CD4-positive, alpha-beta T cell (primary cell): ENCODE data around the gene NEK3. TPM values are rescaled to one million over a fixed set of nuclear protein-coding genes. Genes with fewer than 3 reads are reported as not detected.
"Not testable (repeated sequence)": the region's sequence is repeated elsewhere in the genome, so short reads cannot be mapped to it uniquely, and the experiment has no call there.

Source experiments
- ATAC-seq: fragments of 200-7000 bp; cut with Tn5 transposase; one replicate; pipeline ENCODE4 v1.10.0; 2022; ENCODE audit warnings: mild to moderate bottlenecking; ENCODE audit not compliant: poor library complexity
- CTCF ChIA-PET: fragments of 350-600 bp; sonication (Branson Sonifier 250); formaldehyde crosslinking; loops from one replicate; lab custom pipeline; 2021; ENCODE audit warnings: antibody characterized with exemption, inconsistent platforms; lab: Charles Lee
- POLR2A ChIA-PET: fragments of 350-600 bp; sonication (Branson Sonifier 250); formaldehyde crosslinking; loops from one replicate; lab custom pipeline; 2021; ENCODE audit warnings: antibody characterized with exemption, inconsistent platforms; lab: Charles Lee
- DNase-seq, 14 experiments: peaks; one replicate each; pipeline ENCODE4 v3.0.0-alpha.2; 2013 to 2020; ENCODE audit warnings: mixed read lengths in 2 of 14
- H3K27ac ChIP-seq, 2 donors: one replicate each; pipeline versions ENCODE4 v1.5.1 to v1.7.0; 2013; ENCODE audit warnings: low read length in 2 of 2, low read depth in 1 of 2, mild to moderate bottlenecking in 1 of 2
- H3K27me3 ChIP-seq, 2 experiments: 1 replicate in 1 of 2; 2 replicates in 1 of 2; pipeline versions ENCODE4 v1.6.1 to v1.7.0; 2013; ENCODE audit warnings: low read length in 2 of 2, control low read depth in 1 of 2, mild to moderate bottlenecking in 1 of 2, moderate library complexity in 1 of 2; ENCODE audit not compliant: insufficient read depth in 2 of 2, control insufficient read depth in 1 of 2
- H3K36me3 ChIP-seq: one replicate; pipeline ENCODE4 v1.6.1; 2013; ENCODE audit warnings: low read length, control low read depth; ENCODE audit not compliant: insufficient read depth
- H3K4me1 ChIP-seq: one replicate; pipeline ENCODE4 v1.6.1; 2013; ENCODE audit warnings: low read length, control low read depth; ENCODE audit not compliant: insufficient read depth
- H3K4me3 ChIP-seq: one replicate; pipeline ENCODE4 v1.5.1; 2013; ENCODE audit warnings: mild to moderate bottlenecking, low read length, moderate library complexity
- H3K9me3 ChIP-seq, 2 experiments: 1 replicate in 1 of 2; 2 replicates in 1 of 2; pipeline versions ENCODE4 v1.6.1 to v1.7.0; 2013; ENCODE audit warnings: low read length in 2 of 2, mild to moderate bottlenecking in 2 of 2, control low read depth in 1 of 2, moderate library complexity in 1 of 2; ENCODE audit not compliant: control insufficient read depth in 1 of 2, insufficient read depth in 1 of 2
- H3K27ac Mint-ChIP-seq: one replicate; pipeline ENCODE4 v1.8.0; 2020; ENCODE audit warnings: mixed read lengths
- H3K27me3 Mint-ChIP-seq: one replicate; pipeline ENCODE4 v1.8.0; 2021; ENCODE audit warnings: mixed read lengths
- H3K36me3 Mint-ChIP-seq: one replicate; pipeline ENCODE4 v1.8.0; 2021; ENCODE audit warnings: low read depth, mixed read lengths
- H3K4me1 Mint-ChIP-seq: one replicate; pipeline ENCODE4 v1.8.0; 2021; ENCODE audit warnings: low read depth, mixed read lengths
- H3K4me3 Mint-ChIP-seq: one replicate; pipeline ENCODE4 v1.8.0; 2020; ENCODE audit warnings: mild to moderate bottlenecking, mixed read lengths
- H3K9me3 Mint-ChIP-seq: one replicate; pipeline ENCODE4 v1.8.0; 2020; ENCODE audit warnings: mixed read lengths
- intact Hi-C, 2 experiments: fragments of 100-400 bp; cut with DNase I in 1 of 2; cut with micrococcal nuclease in 1 of 2; formaldehyde crosslinking; loops; one replicate each; pipeline versions ENCODE4 v1.15.1 to v1.9.0; 2023 to 2025; cut with DNase I, micrococcal nuclease
- total RNA-seq, 174 experiments: library from RNA in 2 of 174; stranded (reverse) in 2 of 174; gene quantifications; one replicate each; pipeline ENCODE4 v1.2.3 and lab custom pipeline; 2021 to 2026
- TF ChIP-seq, protein P1 (sequence below): fragments of 200-600 bp; IDR thresholded peaks from one replicate; pipeline ENCODE4 v1.8.0; 2022; ENCODE audit warnings: antibody characterized with exemption, mild to moderate bottlenecking

NEK3 gene
- total RNA-seq, 2 experiments from 2014 or later, result 7.0 TPM

DNA sequence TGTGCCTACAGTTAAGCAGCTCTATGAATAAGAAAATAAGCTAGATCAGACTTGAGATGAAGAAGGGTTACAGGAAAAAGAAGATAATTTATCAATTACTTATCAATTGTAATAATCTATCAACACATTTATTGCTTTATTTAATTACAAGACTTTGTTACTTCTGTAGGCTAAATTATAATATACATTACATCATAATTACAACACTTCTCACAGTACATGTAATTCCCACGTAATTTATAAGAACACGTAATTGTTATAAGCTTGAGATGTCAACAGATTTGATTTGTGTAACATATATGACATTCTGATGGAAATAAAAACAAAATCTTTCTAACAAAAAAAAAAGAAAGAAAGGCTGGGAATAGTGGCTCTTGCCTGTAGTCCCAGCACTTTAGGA is 67.3 kb downstream of the NEK3 start:
- Mint-ChIP-seq H3K4me3 (no peak overlapping the region), H3K4me1 (no peaks in the 10 kb centered on the region), H3K9me3 (no peaks in the 10 kb centered on the region), H3K27me3 (no peaks in the 10 kb centered on the region), H3K27ac (no peak overlapping the region), H3K36me3 (no peaks in the 10 kb centered on the region)
- TF ChIP-seq, protein P1, sequence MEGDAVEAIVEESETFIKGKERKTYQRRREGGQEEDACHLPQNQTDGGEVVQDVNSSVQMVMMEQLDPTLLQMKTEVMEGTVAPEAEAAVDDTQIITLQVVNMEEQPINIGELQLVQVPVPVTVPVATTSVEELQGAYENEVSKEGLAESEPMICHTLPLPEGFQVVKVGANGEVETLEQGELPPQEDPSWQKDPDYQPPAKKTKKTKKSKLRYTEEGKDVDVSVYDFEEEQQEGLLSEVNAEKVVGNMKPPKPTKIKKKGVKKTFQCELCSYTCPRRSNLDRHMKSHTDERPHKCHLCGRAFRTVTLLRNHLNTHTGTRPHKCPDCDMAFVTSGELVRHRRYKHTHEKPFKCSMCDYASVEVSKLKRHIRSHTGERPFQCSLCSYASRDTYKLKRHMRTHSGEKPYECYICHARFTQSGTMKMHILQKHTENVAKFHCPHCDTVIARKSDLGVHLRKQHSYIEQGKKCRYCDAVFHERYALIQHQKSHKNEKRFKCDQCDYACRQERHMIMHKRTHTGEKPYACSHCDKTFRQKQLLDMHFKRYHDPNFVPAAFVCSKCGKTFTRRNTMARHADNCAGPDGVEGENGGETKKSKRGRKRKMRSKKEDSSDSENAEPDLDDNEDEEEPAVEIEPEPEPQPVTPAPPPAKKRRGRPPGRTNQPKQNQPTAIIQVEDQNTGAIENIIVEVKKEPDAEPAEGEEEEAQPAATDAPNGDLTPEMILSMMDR, result no peak
- ATAC-seq (no peak), DNase-seq (no peak)
- POLR2A ChIA-PET, result no interaction called here
- CTCF ChIA-PET, result no interaction called here
- peaks cover 0 to 3% of the 10 kb centered on the region in 2 experiments for H3K27me3 ChIP-seq
- intact Hi-C loops, result no loop called here
- no peaks in the 10 kb centered on the region for H3K4me1 ChIP-seq
- H3K27ac ChIP-seq, result no peak overlapping the region
- no peak overlapping the region for H3K4me3 ChIP-seq
- no peaks in the 10 kb centered on the region for H3K9me3 ChIP-seq
- no peaks in the 10 kb centered on the region for H3K36me3 ChIP-seq

DNA sequence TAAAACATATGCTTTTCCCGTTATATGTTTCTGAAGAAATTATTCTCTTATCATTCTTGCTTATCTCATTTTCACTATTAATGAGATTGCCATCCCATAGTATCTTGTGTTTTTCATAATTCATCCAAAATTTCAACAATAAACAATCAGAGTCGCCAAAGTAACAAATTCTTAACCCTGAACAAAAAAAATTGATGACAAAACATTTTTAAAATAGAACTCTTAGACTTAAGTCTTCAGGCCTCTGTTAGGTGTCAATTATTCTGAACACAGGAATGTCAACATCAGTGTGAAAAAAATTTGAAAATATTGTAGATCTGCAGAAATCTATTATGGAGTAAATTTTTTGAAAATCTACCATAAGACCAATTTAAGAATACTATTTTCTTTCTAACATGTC is 67.9 kb downstream of the NEK3 start:
- DNase-seq (no peak), ATAC-seq (no peak)
- no peaks in the 10 kb centered on the region for H3K4me1 ChIP-seq
- no peaks in the 10 kb centered on the region for H3K36me3 ChIP-seq
- Mint-ChIP-seq H3K4me1 (no peaks in the 10 kb centered on the region), H3K27me3 (no peaks in the 10 kb centered on the region), H3K36me3 (no peaks in the 10 kb centered on the region), H3K27ac (no peak overlapping the region), H3K4me3 (no peak overlapping the region), H3K9me3 (no peaks in the 10 kb centered on the region)
- no peaks in the 10 kb centered on the region for H3K9me3 ChIP-seq
- intact Hi-C loops, result no loop called here
- peaks cover 0 to 3% of the 10 kb centered on the region in 2 experiments for H3K27me3 ChIP-seq
- no peak overlapping the region for H3K27ac ChIP-seq
- ChIA-PET CTCF (no interaction called here), POLR2A (no interaction called here)
- TF ChIP-seq, protein P1, result no peak
- H3K4me3 ChIP-seq, result no peak overlapping the region

DNA sequence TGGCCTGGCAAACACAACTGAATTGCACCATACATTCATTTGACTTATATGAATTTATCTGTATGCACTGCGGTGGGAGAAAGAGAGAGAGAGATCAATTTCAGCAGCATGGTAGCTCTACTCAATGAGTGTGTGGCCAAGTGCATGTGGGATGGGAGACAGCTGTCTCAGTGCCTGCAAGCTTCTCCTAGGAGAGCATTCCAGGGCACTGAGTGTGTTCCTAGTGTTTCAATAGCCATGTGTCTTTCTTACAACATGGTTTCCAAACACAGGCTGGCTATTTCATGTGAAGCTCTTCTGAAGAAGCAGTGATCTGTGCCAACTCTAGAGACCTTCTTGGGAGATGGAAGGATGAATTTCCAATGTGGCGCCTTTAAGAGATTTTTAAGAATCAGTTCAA is 74.0 kb downstream of the NEK3 start:
- intact Hi-C loops, result no loop called here
- no peaks in the 10 kb centered on the region for H3K4me1 Mint-ChIP-seq

DNA sequence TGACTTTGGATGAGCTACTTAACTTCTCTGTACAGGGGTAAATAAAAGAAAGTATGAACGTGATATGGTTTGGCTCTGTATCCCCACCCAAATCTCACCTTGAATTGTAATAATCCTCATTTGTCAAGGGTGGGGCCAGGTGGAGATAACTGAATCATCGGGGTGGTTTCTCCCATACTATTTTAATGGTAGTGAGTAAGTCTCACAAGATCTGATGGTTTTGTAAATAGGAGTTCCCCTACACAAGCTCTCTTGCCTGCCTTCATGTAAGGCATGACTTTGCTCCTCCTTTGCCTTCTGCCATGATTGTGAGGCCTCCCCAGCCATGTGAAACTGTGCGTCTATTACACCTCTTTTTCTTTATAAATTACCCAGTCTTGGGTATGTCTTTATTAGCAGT is 74.4 kb downstream of the NEK3 start:
- ATAC-seq, H3K27me3 ChIP-seq, H3K4me3 Mint-ChIP-seq, DNase-seq, H3K4me1 Mint-ChIP-seq, H3K36me3 Mint-ChIP-seq, intact Hi-C loops, H3K27ac ChIP-seq, H3K4me3 ChIP-seq, H3K36me3 ChIP-seq, CTCF ChIA-PET, H3K27me3 Mint-ChIP-seq, H3K4me1 ChIP-seq, H3K9me3 ChIP-seq, H3K27ac Mint-ChIP-seq, POLR2A ChIA-PET, H3K9me3 Mint-ChIP-seq: not testable (repeated sequence)

More for the DNA sequence above, 74.0 kb downstream of the NEK3 start:
- CTCF ChIA-PET, result interaction anchor here (1.2 kb wide), 1 partner anchor 12 kb away, joined by 4 read pairs; no protein-coding TSS in a partner anchor
- H3K4me3 ChIP-seq, result no peak overlapping the region
- TF ChIP-seq, protein P1, result no peak
- ATAC-seq, result no peak
- Mint-ChIP-seq H3K27ac (no peak overlapping the region), H3K4me3 (no peak overlapping the region), H3K27me3 (no peaks in the 10 kb centered on the region), H3K9me3 (no peaks in the 10 kb centered on the region), H3K36me3 (no peaks in the 10 kb centered on the region)
- H3K36me3 ChIP-seq, result no peaks in the 10 kb centered on the region
- peaks cover 0 to 2% of the 10 kb centered on the region in 2 experiments for H3K27me3 ChIP-seq
- H3K4me1 ChIP-seq, result no peaks in the 10 kb centered on the region
- DNase-seq, result no peak
- POLR2A ChIA-PET, result interaction anchor here (1.0 kb wide), 1 partner anchor 609 kb away, joined by 3 read pairs; no protein-coding TSS in a partner anchor
- H3K27ac ChIP-seq, result no peak overlapping the region
- H3K9me3 ChIP-seq, result no peaks in the 10 kb centered on the region
